ENCODE data around the gene CPSF7. TPM values are rescaled to one million over a fixed set of nuclear protein-coding genes. Genes with fewer than 3 reads are reported as not detected.

CPSF7 gene

Small RNA genes within 50 kb of the gene (small RNA-seq; reads per million reads assigned to genes)
- gene RN7SL23P = not detected
